Skeletal muscle tissue (tissue), 4 donors: ENCODE results near the gene DBNDD1. TPM values are rescaled to one million over a fixed set of nuclear protein-coding genes. Genes with fewer than 3 reads are reported as not detected.
"Not testable (repeated sequence)": the region's sequence is repeated elsewhere in the genome, so short reads cannot be mapped to it uniquely, and the experiment has no call there.

Experiments used
- H3K27ac ChIP-seq: one replicate; pipeline ENCODE4 v1.7.0; 2013; ENCODE audit warnings: mild to moderate bottlenecking, low read depth, low read length, inconsistent platforms
- H3K27me3 ChIP-seq, 3 donors: one replicate each; pipeline ENCODE4 v1.7.0; 2013; ENCODE audit warnings: low read length in 3 of 3; ENCODE audit not compliant: control insufficient read depth in 3 of 3, insufficient read depth in 3 of 3
- H3K36me3 ChIP-seq, 3 donors: one replicate each; pipeline ENCODE4 v1.7.0; 2013; ENCODE audit warnings: low read length in 3 of 3; ENCODE audit not compliant: control insufficient read depth in 3 of 3, insufficient read depth in 3 of 3
- H3K4me1 ChIP-seq, 3 donors: one replicate each; pipeline ENCODE4 v1.7.0; 2013; ENCODE audit warnings: low read length in 3 of 3, mild to moderate bottlenecking in 3 of 3; ENCODE audit not compliant: control insufficient read depth in 3 of 3, insufficient read depth in 3 of 3
- H3K4me3 ChIP-seq, 3 donors: one replicate each; pipeline ENCODE4 v1.7.0; 2013; ENCODE audit warnings: low read length in 3 of 3
- H3K9ac ChIP-seq, 3 donors: one replicate each; pipeline ENCODE4 v1.7.0; 2013; ENCODE audit warnings: low read length in 3 of 3, mild to moderate bottlenecking in 3 of 3, moderate library complexity in 2 of 3, low read depth in 1 of 3
- H3K9me3 ChIP-seq, 3 donors: one replicate each; pipeline ENCODE4 v1.7.0; 2013; ENCODE audit warnings: low read length in 3 of 3; ENCODE audit not compliant: control insufficient read depth in 3 of 3
- total RNA-seq: library from RNA; depleted of rRNA; stranded (reverse); fragments of >200 nt; gene quantifications from one replicate; pipeline ENCODE4 v1.2.3, GENCODE V29; 2014
- donor health status: Osteomylitis.

The DBNDD1 gene
- total RNA-seq, 1 donor from 2014 or later, result 3.1 TPM

DNA sequence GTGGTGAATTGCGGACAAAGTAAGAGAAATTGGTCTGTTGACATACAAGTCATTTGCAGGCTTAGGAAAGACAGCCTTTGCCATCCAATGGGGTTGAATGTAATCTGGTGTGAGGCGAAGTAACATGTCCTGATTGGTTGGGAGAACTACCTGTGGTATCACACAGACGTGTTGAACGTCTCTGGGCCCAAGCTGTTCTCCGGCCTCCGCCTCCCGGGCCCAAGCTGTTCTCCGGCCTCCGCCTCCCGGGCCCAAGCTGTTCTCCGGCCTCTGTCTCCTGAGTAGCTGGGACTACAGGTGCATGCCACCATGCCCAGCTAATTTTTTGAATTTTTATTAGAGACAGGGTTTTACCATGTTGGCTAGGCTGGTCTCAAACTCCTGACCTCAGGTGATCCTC, 51.2 kb downstream of the DBNDD1 start:
- H3K27ac ChIP-seq, result not testable (repeated sequence)

DNA sequence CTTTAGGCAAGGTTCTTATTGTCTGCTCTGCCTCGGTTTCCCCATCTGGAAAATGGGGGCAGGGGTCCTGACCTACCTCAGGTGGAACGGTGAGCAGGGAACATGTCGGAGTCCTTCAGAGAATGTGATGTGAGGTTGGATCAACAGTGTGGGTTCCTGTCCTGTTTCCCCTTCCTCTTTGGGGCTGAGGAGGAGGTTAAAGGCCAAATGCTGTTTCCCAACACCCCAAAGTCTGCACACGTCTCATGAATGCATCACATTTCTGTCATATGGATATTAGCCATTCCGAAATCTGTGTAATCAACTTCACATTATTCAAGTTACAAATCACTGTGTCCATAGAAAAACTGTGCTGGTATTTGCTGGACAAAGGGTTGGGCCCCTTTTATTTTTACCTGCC, 51.8 kb downstream of the DBNDD1 start:
- H3K9ac ChIP-seq, H3K27me3 ChIP-seq, H3K27ac ChIP-seq, H3K4me3 ChIP-seq, H3K9me3 ChIP-seq: not testable (repeated sequence)
- peaks cover 13 to 24% (median 17%) of the 10 kb centered on the region in 3 donors for H3K4me1 ChIP-seq
- peaks cover 7 to 22% (median 22%) of the 10 kb centered on the region in 3 donors for H3K36me3 ChIP-seq

More for the DNA sequence above, 51.2 kb downstream of the DBNDD1 start:
- H3K9me3 ChIP-seq, H3K9ac ChIP-seq, H3K4me3 ChIP-seq, H3K27me3 ChIP-seq: not testable (repeated sequence)
- Histone ChIP-seq H3K36me3 (peaks cover 7 to 20% (median 18%) of the 10 kb centered on the region in 3 donors), H3K4me1 (peaks cover 13 to 29% (median 17%) of the 10 kb centered on the region in 3 donors)

DNA sequence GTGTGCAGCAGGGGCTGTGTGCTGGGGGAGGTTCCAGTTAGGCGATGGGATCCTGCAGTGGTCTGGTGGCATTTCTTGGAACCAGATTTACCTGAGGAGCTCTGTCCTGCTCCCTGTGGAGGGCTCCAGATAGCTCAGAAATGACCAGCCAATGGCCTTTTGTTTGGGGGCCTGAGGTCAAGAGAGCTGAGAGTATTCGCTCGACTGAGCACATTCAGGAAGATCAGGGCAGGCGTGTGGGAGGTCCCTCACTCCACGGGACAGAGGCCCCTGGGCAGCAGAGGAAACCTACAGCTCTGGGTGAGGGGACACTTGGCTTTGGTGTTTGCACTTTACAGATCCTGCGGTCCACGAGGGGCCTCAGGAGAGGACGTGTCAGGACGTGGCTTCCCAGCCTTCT, 52.5 kb downstream of the DBNDD1 start:
- Histone ChIP-seq H3K9ac (no peak overlapping the region), H3K9me3 (no peaks in the 10 kb centered on the region), H3K36me3 (peaks cover 7 to 25% (median 22%) of the 10 kb centered on the region in 3 donors), H3K27ac (no peak overlapping the region), H3K4me1 (peaks cover 9 to 19% (median 14%) of the 10 kb centered on the region in 3 donors), H3K4me3 (no peak overlapping the region), H3K27me3 (no peaks in the 10 kb centered on the region)

DNA sequence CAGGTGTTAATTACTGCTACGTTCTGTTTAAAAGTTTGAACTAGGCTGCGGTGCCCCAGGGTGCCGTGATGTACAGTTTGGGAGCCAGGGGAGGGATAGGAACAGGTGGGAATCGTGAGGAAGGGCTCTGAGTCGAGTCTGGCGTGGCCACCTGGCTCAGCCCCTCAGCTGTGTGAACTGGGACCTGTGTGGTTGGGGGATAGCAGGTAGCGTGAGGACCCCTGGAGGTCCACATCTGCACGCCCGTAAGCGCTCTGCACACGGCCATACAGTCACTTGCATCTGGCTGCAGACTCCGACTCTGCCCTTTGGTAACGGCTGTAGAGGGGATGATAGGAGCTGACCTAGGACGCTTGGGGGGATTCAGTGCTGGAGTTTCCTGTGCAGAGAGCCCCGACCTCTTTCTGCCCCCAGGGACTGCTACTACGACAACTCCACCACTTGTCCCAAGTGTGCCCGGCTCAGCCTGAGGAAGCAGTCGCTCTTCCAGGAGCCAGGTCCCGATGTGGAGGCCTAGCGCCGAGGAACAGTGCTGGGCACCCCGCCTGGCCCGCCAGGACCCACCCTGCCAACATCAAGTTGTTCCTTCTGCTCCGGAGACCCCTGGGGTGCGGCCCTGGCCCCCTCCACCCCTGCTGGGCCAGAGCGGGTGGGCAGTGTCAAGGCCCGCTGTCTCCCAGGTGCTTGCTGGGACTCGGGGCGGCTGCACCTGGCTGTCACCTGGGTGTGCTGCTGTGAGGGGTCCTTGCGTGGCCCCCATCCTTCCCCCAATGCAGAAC, 53.6 kb downstream of the DBNDD1 start:
- H3K36me3 ChIP-seq, result peaks cover 14 to 32% (median 27%) of the 10 kb centered on the region in 3 donors

DNA sequence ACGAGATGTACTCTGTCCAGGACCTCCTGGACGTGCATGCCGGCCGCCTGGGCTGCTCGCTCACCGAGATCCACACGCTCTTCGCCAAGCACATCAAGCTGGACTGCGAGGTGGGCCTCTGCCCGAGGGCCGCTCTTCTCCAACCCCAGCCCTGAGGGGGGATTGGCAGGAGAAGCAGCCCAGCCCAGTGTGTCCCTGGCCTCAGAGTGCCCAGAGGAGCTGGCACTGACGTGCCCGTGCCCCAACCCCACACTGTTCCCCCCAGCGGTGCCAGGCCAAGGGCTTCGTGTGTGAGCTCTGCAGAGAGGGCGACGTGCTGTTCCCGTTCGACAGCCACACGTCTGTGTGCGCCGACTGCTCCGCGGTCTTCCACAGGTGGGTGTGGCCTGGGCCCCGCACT, 55.1 kb downstream of the DBNDD1 start:
- H3K36me3 ChIP-seq, result peaks cover 17 to 35% (median 25%) of the 10 kb centered on the region in 3 donors
- no peak overlapping the region for H3K9ac ChIP-seq
- no peaks in the 10 kb centered on the region for H3K9me3 ChIP-seq
- no peaks in the 10 kb centered on the region for H3K4me1 ChIP-seq
- no peaks in the 10 kb centered on the region for H3K27me3 ChIP-seq
- H3K27ac ChIP-seq, result no peak overlapping the region
- no peak overlapping the region for H3K4me3 ChIP-seq

More for the DNA sequence above, 53.6 kb downstream of the DBNDD1 start:
- H3K4me1 ChIP-seq, result peaks cover 2 to 9% (median 4%) of the 10 kb centered on the region in 3 donors
- no peak overlapping the region for H3K9ac ChIP-seq
- no peaks in the 10 kb centered on the region for H3K27me3 ChIP-seq
- H3K9me3 ChIP-seq, result no peaks in the 10 kb centered on the region
- no peak overlapping the region for H3K4me3 ChIP-seq
- no peak overlapping the region for H3K27ac ChIP-seq

DNA sequence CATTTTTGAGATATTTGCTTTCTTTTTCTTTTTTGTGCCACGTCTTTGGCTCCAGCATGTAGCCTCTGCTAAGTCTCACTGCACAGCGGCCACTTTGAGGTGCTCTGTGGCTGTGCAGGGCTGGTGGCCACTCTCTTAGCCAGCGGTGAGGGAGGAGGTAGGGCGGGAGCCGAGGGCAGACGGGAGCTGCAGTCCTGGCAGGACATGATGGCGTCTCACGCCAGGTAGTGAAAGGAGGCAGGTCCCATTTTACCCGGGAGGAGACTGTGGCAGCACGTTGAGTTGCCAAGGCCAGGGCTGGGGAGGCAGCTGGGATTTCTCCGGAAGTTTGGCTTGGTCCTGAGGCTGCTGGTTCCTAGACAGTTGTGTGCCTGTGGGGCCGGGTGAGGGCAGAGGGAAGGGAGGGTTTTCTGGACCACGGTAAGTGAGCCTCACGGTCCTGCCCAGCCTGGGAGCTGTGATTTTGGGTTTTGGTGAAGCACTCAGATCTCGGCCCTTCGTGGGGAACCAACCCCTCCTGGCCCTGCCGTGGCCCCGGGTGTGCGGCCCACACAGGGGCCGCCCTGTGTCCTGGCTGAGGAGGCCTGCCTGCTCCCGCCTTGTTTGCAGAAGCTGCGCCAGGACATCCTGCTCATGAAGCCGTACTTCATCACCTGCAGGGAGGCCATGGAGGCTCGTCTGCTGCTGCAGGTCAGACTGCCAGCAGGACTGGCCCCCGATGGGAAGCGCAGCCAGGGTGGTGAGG, 56.3 kb downstream of the DBNDD1 start:
- Histone ChIP-seq H3K27ac (no peak overlapping the region), H3K4me3 (no peak overlapping the region), H3K9me3 (no peaks in the 10 kb centered on the region), H3K27me3 (no peaks in the 10 kb centered on the region), H3K36me3 (peaks cover 29 to 48% (median 36%) of the 10 kb centered on the region in 3 donors), H3K9ac (no peak overlapping the region), H3K4me1 (no peaks in the 10 kb centered on the region)

DNA sequence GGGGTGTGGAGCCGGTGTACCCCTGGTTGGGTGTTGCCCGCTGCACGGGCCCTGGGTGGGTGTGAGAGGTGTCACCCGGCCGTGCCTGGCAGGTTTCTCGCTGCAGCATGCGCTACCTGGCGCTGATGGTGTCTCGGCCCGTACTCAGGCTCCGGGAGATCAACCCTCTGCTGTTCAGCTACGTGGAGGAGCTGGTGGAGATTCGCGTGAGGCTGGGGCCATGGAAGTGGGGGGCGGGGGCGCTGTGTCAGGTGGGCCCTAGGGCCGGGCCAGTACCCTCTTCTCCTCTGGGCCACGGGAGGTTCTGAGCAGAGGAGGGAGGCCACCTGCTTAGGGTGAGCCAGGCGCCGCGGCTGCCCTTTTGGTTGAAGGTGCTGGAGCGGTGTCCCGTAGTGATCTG, 57.3 kb downstream of the DBNDD1 start:
- Histone ChIP-seq H3K27me3 (no peaks in the 10 kb centered on the region), H3K36me3 (peaks cover 39 to 50% (median 45%) of the 10 kb centered on the region in 3 donors), H3K4me1 (no peaks in the 10 kb centered on the region), H3K9me3 (no peaks in the 10 kb centered on the region), H3K9ac (no peak overlapping the region), H3K4me3 (no peak overlapping the region), H3K27ac (no peak overlapping the region)

DNA sequence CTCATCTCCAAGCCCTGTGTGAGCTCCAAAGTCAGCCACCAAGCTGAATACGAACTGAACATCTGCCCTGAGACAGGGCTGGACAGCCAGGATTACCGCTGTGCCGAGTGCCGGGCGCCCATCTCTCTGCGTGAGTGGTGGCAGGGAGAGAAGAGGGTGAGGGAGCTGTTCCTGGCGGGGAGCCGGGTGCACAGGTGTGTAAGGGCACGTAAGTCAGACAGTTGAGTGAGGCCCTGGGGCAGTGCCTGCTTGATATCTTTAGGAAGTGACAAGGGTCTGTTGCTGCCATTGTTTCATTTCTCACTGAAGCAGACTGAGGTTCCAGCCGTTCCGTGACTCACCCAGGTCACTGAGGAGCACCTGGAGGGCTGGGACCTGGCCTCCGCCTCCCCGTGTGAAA, 58.3 kb downstream of the DBNDD1 start:
- no peaks in the 10 kb centered on the region for H3K9me3 ChIP-seq
- no peak overlapping the region for H3K27ac ChIP-seq
- H3K4me3 ChIP-seq, result no peak overlapping the region
- H3K4me1 ChIP-seq, result no peaks in the 10 kb centered on the region
- peaks cover 35 to 48% (median 43%) of the 10 kb centered on the region in 3 donors for H3K36me3 ChIP-seq
- no peaks in the 10 kb centered on the region for H3K27me3 ChIP-seq
- H3K9ac ChIP-seq, result no peak overlapping the region

DNA sequence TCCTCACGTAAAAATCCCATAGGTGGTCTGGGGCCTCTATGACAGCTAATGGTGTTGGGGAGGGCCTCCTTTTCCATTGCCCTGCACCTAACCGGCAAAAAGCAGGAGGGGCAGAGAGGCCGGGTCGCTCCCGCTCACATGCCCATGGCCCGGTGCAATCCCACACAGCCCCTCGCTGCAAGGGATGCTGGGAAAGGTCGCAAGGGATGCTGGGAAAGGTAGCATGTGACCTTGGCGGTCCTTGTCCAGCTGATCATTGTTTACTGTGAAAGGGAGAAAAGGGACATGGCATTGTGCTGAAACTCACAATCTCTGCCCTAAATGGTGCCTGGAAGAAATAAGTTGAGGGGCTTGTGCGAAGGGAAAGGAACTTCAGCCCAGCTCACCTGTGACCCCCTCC, 60.7 kb downstream of the DBNDD1 start:
- Histone ChIP-seq H3K36me3 (peaks cover 46 to 52% (median 46%) of the 10 kb centered on the region in 3 donors), H3K4me3 (no peak overlapping the region), H3K9ac (no peak overlapping the region), H3K27me3 (no peaks in the 10 kb centered on the region), H3K9me3 (no peaks in the 10 kb centered on the region), H3K27ac (no peak overlapping the region), H3K4me1 (no peaks in the 10 kb centered on the region)

DNA sequence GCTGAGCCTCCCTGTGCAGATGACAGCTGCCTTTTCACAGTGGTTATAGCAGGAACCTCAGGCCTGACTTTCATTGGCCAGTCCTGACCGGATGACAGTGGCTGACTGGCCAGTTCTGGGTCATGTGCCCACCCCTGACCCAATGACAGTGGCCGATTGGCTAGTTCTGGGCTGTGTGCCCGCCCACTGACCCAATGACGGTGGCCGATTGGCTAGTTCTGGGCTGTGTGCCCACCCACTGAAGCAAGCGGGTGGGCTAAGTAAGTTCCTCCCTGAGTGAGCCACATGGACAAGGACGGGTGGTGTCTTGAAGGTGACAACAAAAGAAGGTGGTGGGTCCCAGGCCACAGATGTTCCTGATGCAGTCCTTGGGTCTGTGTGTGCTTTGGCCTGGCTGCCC, 61.2 kb downstream of the DBNDD1 start:
- no peaks in the 10 kb centered on the region for H3K9me3 ChIP-seq
- no peak overlapping the region for H3K27ac ChIP-seq
- H3K4me3 ChIP-seq, result no peak overlapping the region
- H3K9ac ChIP-seq, result no peak overlapping the region
- H3K36me3 ChIP-seq, result peaks cover 43 to 47% (median 44%) of the 10 kb centered on the region in 3 donors
- no peaks in the 10 kb centered on the region for H3K4me1 ChIP-seq
- no peaks in the 10 kb centered on the region for H3K27me3 ChIP-seq
